Effector CD8-positive, alpha-beta T cell (primary cell): ENCODE results near the gene SNX15.
A peak's percentile ranks its signal among the peaks of the same experiment; 100 is the strongest.

Experiments
- DNase-seq: peaks from one replicate; lab custom pipeline; 2025; lab: John Stamatoyannopoulos, UW

The SNX15 gene

DNA sequence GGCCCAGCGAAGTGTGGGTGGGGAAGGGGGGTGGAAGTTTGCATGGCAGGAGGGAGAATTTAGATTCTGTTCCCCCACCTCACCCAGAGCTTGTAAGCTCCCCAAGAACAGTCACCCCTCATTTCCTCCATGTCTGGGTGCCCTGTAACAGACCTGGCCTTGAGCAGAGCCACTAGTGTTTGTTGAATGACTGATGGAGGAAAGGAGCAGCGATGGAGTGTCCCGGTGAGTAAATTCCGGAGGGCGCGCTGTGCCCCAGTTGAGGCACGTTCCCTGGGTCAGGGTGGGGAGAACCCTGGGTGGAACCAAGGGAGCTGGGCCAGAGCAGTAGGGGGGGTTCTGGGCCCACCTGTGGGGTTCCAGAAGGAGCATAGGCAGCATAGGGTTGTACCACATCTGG lies 30.3 kb downstream of the SNX15 start:
- no peak for DNase-seq

DNA sequence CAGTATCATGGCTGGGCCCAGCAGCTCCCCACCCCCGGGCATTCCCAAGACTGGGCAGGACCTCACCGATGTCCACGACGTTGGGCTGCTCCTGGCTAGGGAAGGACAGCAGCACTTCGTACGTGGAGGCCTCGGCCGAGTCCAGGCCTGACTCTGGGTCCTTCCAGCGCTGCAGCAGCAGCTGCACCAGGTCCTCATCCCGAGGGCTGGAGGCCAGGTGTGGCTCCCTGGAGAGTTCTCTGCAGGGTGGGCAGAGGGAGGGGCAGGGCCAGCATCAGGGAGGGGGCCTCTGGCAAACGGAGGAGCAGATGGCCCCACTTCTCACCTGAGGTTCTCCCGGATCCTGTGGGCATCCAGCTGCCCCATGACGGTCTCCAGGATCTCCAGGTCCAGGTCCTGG lies 30.8 kb downstream of the SNX15 start:
- DNase-seq: no peak

DNA sequence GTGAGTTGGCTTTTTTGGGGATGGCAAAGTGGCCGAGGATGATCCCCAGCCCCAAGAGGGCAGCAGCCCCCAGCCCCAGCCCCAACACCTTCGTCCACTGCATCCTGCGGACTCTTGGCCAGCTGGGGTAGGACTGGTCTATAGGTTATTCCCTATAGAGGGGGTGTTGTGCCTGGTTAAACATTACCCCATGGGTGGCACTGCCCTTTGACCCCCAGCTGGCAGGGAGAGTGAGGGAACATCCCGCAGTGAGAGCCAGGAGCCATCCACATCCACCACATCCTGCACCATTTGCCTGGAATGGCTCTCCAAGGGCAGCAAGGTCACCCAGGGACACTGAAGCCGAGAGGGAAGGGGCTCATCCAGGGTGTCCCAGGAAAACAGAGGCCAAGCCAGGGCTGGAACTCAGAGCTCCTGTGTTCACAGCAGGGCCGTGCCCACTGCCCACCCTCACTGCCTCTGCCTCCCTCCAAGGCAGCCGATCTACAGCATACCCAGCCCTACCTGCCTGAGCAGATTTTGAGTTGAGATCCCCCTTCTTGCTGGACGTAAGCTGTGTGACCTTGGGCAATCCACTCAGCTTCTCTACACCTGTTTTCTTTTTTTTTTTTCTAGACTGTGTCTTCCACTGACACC lies 31.3 kb downstream of the SNX15 start, which contains the start of gene NAALADL1:
Gene NAALADL1 (minus strand): TSS at position 135 of the 636 bp plus-strand sequence. CDS start 32 bp downstream, at position 103.
- DNase-seq: no peak

DNA sequence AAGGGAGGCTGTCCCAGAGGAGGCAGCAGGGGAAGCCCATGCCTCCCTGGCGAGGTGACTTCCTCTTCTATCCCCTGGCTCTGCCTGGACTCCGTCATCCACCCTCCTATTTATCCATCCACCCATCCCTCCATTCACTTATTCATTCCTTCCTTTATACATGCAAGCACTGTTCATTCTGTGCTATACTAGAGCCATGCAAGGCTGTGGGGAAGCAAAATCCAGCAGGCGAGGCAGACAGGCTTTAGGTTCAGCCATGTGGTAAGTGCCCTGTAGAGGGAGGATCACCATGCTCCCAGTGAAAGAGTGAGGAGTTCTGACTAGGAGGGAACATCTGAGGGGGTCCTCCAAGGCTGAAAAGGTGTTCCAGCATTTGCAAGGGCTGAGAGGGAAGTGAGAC lies 32.3 kb downstream of the SNX15 start:
- DNase-seq: no peak

DNA sequence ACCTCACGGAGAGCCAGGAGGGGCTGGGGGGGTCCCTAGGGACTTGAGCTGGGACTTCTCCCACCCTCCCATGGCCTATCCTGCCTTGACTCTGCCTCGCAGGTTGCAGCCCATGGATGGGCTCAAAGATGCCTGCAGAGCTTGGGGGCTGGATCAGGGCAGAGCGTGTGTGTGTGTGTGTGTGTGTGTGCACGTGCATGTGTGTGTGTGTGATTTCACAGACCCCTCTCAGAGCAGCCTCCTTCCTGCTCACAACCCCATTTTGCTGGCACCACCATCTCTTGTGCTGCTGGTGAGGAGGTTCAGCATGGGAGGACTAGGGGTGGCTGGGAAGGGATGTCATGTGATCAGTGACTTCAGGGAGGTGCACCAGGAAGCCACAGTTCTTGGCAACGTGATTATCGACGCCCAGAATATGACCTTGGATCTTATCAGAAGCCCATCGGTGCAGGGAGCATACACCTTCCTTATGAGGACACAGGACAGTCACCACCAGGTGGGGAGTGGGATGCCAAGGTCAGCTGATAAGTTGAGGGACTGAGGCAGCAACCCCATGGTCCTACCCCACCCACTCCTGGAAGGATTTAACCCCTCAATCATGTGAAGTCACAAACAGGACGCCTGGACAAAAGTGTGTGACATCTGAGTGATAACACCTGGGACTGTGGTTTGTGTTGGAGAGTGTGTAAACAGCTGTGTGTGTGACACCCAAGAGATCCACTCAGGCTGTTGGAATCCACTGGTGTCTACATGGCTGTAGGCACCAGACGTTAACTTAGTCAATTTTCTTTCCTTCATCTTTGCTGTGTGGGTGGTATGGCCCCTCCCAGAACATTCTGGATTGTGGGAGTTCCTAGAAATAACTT lies 33.0 kb downstream of the SNX15 start:
- no peak for DNase-seq

DNA sequence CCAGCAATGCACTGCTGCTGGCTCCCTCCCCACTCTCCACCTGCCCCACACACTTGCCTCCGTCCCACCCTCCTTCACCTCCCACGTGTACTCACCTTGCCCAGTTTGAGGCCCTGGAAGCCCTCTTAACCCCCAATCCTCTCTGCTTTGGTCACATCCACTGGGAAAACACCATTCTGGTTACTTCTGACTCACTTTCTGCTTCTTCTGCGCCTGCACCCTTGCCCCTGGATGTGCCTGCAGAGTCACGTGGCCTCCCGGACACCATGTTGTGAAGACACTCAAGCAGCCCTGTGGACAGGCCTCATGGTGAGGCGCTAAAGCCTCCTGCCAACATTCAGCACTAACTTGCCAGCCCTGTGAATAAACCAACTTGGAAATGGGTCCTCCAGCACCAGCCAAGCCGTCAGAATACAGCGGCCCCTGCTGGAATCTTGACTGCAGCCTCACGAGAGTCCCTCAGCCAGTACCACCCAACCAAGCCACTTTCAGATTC lies 33.7 kb downstream of the SNX15 start:
- DNase-seq: peak; percentile 5

DNA sequence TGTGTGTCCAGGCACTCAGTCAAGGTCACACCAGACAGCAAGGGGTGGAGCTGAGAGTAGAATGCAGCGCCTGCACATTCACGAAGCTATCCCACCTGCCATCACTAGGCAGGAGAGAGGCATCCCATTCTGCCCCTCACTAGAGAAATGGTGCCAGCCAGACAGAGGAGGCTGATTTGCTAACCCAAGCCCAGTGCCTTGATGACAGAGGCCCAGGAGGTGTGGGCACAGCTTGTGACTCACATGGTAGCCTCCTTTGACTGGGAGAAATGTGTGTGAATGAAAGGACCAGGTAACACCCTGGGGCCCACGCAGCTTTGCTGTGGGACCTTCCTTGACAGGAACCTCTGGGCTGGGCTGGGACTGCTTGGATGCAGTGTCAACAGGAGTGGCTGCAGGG lies 36.3 kb downstream of the SNX15 start:
- no peak for DNase-seq

DNA sequence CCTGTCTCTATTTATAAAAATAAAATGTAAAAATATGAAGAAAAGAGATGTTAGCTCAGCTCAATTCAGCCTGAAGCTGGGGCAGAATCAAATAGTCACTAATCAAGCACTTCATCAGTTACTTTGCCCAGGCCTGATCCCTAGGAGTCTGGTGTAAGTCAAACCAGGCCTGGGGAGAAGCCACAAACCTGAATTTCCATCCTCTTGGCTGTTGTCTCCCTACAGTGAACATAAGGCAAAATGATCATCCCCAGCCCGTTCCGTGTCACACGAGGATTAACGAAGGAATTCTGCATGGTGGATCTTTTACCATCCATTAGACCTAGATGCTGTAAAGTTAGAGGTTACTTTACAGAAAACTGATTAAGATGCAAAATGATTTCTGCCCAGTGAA lies 37.6 kb downstream of the SNX15 start:
- no peak for DNase-seq

DNA sequence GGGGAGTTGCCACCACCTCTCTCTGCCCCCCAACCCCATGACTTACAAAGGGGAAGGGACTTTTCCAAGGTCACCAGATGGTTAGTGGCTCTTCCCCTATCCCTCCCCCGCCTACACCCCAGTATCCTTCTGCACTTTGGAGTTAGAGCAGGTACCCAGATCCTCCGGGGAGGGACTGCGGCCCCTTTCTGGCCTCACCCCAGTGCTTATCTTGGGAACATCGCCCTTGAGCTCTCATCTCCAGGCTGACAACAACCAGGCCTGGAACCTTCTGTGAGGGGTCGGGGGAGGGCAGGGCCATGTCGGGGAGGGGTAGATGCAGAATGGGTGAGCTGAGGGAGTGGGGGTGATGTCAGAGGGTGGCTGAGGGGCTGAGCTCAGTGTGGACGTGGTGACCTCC lies 38.6 kb downstream of the SNX15 start:
- DNase-seq: no peak

DNA sequence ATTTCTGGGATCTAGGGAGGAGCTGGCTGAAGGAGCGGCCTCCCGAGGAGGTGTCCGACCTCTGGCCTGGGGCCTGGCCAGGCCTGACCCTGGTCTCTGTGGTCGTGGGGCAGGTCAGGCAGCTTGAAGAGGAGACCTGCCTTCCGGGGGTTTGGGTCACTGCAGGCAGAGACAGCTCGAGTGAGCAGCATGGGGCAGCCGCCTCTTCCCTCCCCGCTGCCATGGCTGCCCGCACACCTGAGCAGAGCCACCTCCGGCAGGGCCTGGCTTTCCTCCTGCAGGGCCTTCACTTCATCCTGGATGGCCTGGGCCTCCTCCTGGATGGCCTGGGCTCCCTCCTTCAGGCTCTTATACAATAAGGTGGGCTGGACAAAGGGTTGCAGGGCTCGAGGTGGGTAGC lies 39.1 kb downstream of the SNX15 start:
- DNase-seq: no peak

DNA sequence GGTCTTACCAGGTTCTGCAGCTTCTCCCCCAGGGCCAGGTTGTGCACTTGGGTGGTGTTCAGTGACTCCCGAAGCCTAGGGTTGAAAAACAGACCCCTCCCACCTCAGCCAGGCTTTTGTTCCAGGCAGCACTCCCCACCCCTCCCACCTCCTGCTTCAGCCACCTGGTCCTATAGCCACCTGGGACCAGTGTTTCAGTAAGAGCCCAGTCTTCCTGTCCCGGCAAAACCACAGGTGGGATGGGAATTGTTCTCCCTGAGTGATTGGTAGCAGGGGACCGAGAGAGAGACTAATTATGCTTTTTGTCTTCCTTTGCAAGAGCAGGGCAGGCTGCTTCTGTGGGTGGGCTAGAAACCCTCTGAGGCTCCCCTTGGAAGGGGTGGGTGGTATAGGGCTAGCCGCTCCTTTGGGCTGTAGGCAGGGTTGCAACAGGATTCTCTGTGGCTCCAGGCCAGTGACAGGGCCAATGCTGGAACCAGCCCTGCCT lies 39.6 kb downstream of the SNX15 start:
- no peak for DNase-seq

DNA sequence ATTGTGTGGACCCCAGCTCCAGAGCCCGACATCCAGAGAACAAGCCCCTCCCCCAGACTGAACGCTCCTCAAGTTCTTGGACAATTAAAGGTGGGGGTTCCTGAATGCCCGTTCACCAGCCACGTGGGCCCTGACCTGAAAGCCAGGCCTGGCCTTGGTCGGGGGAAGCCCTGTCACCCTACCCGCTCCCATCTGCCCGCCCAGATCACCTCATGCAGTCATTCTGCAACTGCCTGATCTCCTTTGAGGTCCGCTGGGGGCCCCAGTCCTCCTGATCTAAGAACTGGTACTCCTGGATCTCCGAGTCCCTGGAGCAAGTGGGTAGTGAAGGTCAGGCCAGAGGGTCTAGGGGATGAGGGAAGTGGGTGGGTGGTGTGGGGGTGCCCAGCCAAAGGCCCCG lies 40.2 kb downstream of the SNX15 start:
- DNase-seq: no peak

DNA sequence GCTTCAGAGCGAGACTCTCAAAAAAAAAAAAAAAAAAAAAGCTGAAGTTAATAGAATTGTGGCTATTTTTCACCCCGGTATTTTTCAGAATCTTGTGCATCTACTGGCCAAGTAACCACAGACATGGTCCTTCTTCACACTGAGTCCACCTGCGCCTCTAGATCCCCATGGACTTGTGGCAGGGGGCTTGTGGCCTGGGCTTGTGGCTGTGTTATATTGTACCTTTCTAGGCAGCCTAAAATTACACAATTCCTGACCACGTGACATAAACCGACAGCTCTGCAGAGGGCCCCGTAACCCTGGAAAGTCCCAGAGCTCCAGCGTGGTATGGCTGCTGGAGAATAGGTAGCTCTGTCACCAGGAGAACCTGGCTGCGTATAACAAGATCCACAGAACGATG lies 42.0 kb downstream of the SNX15 start:
- no peak for DNase-seq

DNA sequence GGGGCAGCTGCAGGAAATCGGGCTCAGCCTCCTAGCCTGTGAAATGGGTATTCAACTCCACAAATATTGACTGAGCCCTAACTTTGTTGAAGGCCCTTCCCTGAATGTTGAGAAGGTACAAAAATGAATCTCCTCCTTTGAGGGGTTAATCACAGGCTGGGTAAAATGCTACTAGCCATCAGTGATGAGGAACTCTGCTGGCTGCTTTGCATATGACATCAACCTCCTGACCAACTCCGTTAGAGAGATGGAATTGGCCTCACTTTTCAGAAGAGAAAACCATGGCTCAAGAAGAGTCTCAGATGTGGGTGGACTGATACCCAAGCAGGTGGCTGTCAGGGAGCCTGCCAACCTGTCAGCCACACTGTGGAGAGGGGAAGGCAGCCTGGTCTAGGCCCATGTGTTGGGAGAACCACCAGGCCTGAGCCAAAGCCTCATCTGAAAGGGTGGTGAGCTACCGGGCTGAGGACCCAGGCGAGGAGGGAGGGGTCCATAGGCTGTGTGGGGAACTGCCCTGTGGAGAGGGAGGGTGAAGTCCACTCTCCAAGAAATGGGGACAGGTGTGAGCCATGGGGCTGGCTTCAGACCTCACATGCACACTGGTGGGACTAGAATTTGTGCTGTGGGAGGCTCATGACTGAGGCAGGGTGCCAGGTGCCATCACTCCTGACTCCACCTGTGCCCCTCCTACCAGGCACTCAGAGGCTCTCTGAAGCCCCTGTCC lies 44.8 kb downstream of the SNX15 start:
- DNase-seq: no peak

DNA sequence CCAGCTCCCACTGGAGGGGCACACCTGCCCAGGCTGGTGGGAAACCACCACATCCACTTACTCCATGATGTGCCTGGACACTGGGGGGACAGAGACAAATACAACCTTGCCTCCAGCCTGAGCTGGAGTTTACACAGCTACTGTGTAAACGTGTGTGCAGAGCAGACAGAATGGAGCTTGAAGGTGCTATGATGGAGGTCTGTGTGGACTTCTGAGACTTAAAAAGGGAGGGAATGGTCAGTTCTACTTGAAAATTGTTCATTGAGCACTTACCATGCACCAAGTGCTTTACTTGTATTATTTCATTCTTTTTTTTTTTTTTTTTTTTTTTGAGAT lies 45.4 kb downstream of the SNX15 start:
- DNase-seq: no peak

DNA sequence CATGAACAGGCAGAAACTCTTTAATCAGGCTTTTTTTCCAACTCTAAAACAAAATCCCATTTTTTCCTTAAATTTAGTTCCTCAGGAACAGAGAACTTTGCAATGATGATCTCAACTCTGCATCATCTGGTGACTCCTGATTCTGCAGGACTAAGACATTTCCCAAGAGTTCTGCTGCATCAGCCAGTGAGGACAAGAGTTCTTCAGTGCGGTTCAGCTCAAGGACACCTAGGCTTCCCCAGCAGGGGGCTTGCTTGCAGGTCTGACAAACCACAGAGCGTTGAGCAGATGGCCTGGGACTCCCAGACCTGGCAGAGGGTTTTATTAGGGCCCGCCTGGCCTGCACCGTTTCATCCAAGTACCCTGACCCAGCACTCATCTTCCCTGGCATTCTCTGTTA lies 50.2 kb downstream of the SNX15 start:
- no peak for DNase-seq

DNA sequence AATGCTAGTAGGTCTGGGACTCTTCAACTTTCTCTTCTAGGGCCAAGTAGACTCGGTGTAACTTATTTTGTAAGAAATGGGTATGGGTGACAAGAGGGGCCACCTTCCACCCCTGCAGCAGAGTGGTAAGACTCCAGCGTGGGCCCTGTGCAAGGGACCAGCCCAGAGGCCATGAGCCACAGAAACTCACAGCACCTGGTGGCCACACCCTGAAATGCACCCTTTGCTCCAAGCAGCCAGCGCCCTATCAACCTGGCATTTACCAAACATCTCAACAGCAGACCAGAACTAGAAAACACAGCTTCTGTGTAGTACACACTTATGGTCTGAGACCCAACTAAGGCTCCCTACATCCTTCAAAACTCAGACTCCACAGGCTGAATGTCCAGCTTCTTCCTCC lies 50.9 kb downstream of the SNX15 start:
- peak; percentile 34 for DNase-seq

DNA sequence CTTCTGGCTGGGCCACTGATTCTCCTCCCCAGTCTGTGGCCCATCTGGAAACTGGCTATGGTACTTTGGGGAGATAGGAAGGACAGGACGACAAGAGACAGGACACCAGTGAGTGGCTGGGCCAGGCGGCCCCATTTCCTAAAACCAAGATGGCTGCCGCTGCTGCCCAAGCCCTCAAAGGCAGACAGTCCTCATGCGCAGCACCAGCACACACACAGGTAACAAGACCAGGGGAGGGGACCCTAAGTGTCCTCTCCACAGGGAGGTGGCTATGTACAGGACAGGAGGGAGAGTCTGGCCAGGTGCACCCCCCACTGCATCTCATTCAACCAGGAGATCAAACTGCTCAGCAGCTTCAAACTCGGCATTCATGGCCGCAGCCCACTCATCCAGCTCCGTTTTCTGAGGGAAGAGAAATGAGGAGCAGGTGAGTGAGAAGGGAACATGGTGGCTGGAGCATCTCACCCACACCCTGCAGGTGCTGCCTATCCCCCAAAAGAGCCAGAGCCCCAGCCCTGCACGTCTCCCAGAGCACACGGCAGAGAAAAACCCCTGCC lies 51.6 kb downstream of the SNX15 start:
- DNase-seq: no peak

DNA sequence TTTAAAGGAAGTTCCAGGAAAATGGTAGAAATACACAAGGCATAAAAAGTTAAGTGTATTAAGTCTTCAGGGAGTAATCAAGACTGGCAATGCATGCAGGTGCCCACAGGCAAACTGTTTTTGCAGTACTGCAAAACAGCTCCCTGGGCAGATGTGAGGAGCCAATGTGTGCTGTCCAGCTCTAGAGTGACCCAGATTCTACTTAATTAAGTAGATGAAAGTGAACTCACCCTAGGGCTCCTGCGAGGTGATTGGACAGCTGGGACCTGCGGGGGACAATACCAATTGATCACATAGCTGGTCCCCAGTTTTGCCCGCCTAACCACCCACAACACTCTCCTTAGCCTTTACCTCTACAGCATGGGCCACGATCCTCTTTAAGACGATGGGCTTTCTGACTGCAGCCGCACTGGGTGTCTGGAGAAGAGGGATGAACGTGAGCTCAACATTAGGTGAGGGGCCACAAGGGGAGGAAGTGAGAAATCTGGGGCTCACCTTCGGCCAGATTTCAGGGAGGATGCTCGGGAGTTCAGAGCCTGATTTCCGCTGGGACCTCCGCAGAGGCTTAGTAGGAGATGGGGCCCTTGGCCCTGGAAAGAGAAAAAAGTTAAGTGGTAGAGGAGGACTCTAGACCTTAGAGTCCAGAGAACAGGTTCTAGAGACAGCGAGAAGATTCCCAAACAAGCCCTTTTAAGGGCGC lies 56.0 kb downstream of the SNX15 start:
- DNase-seq: no peak

DNA sequence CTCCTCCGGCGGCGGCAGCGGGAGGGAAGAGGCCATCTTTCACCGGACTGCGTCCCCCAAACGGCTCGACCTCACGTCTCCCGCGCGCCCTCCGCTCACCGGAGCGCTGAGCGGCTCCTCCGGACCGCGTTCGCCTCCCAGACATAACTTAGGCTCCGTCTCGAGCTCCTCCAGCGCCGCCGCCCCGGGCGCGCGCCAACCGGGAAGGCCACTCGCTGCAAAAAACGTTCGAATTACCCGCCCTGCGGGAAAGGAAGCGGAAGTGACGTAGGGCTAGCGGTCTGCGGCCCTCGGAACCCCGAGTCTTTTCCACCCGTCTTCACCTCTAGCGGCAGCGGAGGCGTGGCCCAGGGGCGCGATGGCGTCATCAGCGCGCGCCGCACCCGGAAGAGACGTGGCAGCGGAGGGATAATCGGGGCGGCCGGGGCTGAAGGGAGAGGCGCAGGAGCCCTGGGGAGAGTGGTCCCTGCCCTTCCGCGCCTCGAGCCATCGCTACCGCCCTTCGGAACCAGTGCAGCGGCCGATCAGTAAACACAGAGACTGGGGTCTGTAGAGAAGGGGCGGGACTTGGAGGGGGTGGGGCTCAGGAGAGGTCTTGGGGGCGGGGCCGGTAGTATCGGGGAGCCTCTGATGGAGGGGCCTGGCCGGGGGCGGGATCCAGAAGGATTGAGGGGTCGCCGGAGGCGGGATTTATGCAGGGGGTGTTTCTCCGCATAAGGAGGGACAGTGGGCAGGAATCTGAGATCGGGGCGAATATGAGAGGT lies 56.8 kb downstream of the SNX15 start, which contains the start of the genes CDCA5 and ZFPL1:
Gene CDCA5 (minus strand): TSS at position 207 of the 764 bp plus-strand sequence. CDS start 62 bp downstream, at position 145.
Gene ZFPL1 (plus strand): TSS at position 389 of the 764 bp plus-strand sequence. CDS start 477 bp downstream, outside the sequence.
- DNase-seq: peak; percentile 93
